Inflammatory macrophage treated with lipopolysaccharide for 1 hour (primary cell): ENCODE results near the gene MDN1.
A peak's percentile ranks its signal among the peaks of the same experiment; 100 is the strongest.
"Not testable (repeated sequence)": the region's sequence is repeated elsewhere in the genome, so short reads cannot be mapped to it uniquely, and the experiment has no call there.

Source experiments
- DNase-seq, 2 donors: peaks; one replicate each; pipeline ENCODE4 v3.0.0-alpha.2; 2020 to 2022

MDN1 gene

DNA sequence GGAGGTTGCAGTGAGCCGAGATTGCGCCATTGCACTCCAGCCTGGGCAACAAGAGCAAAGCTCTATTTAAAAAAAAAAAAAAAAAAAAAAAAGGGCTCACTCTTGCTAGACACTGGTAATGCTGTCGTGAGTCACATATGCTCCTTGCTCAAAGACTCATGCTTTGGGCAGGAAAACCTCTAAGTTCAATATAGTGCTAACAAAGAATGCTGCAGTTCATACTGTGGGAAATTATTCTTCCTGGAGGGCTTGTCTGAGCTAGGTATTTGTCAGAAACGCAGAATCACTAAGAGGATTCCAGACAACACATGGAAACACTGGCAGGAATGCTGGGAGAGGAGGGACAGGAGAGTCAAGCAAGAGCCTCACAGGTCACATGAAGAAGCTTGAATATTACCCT, 178.8 kb downstream of the MDN1 start:
- no peak for DNase-seq

DNA sequence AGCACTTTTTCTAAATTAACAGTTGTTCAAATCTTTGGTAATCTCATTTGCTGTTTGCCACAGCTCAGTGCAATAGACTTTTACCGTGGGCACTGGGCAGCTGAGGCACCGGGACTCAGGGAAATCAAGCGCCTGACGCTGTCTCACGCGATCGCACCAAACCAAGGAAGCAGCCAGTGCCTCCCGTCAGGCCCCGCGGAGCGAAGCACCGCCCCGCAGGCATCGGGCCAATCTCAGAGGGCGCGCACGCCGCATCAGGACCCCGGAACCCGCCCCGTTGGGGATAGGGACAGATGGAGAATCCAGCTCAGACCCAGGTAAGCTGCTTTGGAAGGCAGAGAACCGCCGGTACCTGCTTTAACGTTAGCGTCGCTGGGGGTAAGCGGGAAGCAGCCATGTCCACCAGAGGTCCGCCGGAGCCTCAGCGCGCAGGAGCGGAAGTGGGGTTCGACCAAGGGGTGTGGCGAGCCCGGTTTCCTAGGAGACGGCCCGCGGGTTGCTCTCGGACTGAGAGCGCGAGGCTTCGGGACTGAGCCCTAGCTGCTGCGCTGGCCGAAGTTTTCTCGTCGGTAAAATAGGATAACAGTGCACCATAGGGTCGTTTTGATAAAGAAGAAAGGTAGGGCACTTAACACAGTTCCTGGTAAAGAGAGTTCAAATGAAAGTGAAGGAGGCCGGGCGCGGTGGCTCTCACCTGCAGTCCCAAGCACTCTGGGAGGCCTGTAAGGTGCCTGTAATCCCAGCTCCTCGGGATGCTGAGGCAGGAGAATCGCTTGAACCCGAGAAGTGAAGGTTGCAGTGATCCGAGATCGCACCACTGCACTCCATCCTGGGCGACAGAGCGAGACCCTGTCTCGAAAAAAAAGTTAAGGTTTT, 181.0 kb downstream of the MDN1 start, which contains the start of gene LYRM2:
LYRM2 (minus strand) TSS at position 428 of the 876 bp plus-strand sequence; CDS start at position 397, 31 bp downstream.
- peak; percentile 89 to 90 for DNase-seq

DNA sequence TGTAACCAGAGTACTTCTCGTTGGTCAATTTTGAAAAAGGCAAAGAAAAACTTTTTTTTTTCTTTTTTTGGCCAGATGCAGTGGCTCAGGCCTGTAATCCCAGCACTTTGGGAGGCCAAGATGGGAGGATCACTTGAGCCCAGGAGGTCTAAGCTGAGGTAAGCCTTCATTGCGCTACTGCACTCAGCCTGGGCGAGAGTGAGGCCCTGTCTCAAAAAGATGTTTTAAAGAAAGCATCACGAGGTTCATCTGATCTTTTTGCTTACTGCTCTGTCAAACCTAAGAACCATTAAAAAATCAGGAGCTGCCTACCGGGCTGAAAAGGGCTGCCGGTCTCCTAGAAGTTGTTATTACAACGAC, 181.7 kb downstream of the MDN1 start:
- no peak for DNase-seq

DNA sequence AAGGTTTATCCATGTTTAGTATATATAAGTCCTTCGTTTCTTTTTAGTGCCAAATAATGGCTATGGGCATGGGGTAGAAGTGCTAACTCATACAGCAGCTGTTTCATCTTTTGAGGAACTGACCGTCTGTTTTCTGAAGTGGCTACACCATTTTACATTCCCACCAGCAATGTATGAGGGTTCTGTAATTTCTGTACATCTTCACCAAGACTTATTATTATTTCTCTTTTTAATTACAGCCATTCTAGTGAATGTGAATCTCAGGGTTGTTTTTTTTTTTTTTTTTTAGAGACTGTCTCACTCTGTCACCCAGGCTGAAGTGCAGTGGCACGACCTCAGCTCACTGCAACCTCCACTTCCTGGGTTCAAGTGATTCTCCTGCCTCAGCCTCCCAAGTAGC, 183.2 kb downstream of the MDN1 start:
- DNase-seq, result not testable (repeated sequence)

DNA sequence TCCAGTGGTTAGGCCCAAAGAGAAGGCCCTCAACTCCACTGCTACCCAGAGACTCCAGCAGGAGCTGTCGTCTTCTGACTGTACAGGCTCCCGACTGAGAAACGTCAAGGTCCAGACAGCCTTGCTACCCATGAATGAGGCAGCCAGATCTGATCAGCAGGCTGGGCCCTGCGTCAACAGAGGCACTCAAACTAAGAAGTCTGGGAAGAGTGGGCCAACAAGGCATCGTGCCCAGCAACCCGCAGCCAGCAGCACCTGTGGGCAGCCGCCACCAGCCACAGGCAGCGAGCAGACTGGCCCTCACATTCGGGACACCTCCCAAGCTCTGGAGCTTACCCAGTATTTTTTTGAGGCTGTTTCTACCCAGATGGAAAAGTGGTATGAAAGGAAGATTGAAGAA, 189.1 kb downstream of the MDN1 start:
- no peak for DNase-seq

DNA sequence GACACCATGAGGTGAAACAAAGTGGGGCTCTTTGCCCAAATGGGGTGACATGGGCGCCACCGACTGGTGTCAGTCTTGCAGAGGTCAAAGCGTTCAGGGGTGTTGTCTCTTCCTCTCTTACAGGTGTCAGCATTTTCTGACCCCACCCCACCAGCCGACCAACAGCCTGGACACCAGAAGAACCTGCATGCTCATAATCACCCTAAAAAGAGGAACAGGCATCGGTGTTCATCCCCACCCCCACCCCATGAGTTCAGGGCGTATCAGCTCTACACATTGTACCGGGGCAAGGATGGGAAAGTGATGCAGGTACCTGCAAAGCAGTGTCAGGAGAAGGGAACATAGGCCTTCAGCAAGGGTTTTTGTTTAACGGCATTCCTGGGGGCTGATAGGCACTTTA, 195.8 kb downstream of the MDN1 start:
- DNase-seq, result no peak

DNA sequence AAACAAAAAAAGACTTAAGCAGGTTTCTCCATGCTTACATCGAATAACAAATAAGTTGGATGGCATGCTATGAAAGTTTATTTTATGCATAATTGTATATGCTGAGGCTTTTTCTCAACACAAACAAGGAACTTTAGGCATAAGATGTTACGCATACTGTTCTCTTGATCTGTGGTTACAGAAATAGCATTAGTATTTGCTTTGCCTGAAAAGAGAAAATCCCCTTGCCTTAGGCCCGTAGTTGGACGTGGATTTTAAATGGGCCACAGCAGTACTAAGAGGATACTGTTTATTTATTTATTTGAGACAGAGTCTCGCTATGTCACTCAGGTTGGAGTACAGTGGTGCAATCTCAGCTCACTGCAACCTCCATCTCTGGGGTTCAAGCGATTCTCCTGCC, 200.0 kb downstream of the MDN1 start:
- no peak for DNase-seq

DNA sequence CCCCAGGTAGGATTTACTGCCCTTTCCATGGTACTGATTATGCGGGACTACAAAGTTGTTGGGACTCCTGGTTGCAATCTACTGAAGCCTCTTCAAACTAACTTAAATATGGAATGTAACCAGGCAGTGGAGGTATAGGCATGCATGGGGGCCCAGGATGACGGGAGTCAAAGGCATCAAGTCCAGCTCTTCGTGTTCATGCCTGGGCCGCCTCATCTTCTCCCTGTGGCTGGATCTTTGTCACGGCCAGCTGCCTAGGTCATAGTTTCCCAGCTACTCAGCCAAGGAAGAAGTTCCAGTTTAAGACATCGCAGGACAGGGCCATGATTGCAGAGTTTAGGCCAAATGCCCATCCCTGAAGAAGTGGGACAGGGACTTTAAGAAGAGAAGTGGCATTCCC, 201.6 kb downstream of the MDN1 start:
- DNase-seq, result no peak

DNA sequence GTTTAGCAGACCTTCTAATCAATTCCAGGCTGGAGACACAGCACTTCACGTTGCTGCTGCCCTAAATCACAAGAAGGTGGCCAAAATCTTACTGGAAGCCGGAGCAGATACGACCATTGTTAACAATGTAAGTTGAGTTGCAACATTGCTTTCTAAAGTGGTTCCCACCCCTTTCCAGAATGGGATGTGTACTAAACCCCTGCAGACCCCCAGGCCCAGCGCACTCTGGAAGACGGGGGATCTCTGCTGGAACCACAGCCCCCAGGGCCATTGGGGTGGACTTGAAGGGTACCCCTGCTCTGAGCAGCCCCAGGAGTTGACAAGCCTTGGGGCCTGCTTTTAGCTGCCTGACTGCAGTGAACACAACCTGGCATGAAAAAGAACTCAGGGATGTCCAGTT, 203.1 kb downstream of the MDN1 start:
- DNase-seq, result no peak

DNA sequence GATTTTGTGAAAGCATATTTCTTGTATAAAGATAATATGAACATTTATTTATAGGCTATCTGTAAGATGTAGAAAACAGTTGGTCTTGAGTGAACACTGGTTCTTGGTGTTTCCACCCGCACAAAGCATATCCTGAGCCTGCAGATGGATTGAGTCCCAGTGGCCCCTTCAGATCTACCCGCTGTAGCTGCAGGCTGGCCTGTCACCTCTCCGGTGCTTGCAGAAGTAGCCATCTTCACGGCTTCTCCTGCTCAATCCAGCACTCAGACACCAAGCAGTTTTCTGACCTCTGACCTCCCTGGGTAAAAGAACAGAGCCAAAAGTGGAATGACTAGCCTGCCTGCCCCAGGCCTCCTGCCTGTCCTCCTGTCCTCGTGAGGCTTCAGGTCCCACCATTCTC, 203.7 kb downstream of the MDN1 start:
- DNase-seq, result no peak

DNA sequence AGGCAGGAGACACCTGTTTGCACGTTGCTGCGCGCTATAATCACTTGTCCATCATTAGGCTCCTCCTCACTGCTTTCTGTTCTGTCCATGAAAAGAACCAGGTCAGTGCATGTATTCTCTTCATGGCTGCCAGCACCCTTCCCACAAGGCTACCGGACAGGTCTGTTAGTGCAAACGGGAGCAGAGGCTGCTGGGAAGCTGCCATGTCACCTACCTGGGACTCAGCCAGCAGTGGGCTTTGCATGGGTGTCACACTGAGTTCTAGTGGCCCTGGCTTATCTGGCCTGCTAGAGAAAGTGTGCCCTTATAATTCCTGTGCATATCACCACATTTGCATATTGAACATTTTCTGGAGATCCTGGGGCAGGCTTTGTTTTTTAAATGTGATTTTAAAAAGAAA, 205.8 kb downstream of the MDN1 start:
- no peak for DNase-seq

DNA sequence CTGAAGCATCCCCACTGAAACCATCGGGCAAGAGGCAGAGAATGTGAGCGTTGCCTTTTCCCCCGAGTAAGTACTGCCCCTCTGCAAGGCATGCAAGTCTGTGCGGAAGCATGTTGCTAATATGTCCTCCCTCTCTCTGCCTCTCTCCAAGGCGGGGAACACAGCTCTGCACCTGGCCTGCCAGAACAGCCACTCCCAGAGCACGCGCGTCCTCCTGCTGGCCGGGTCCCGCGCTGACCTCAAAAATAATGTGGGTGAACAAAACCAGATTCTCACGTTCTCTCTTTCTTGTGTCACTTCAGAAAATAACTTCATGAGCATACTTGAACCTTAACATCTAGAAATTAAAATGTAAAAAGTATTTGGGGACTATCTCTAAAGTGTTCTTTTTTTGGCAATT, 207.5 kb downstream of the MDN1 start:
- no peak for DNase-seq

DNA sequence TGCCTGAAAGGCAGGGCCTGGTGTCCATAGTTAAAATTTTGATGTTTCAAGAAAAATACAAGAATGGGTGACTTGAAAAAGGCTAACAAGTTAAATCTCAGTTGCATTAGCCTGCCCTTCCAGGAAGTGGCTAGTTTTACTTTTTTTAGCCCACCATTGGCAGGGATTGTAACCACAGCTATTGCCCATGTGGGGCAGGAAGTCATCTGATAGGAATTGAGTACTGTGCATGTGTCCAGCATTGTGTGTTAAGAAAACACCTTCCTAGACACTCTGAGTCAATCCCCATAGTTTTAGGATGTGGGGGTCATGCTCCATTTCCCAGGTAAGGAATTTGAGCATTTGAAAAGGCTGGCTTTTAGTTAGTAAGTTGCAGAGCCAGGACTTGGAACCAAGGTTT, 207.9 kb downstream of the MDN1 start:
- no peak for DNase-seq

DNA sequence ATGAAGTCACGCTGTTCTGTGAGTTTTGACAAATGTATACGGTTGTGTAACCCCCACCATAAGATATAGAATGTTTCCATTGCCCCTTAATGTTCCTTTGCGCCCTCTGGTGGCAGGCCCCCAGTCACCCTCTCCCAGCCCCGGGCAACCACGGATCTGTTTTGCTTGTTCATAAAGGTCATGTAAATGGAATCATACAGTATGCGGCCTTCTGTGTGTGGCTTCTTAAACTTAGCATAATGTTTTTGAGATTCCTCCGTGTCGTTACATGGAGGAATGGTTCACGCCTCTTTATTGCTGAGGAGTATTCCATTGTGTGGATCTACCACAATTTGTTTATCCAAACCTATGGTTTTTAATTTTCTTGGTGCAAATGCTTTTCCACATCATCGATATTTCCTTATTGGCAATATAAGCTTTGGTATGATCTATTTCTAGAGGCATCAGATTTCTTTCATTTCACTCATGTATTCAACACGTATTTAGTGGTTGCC, 209.4 kb downstream of the MDN1 start:
- peak; percentile 48 to 84 for DNase-seq

DNA sequence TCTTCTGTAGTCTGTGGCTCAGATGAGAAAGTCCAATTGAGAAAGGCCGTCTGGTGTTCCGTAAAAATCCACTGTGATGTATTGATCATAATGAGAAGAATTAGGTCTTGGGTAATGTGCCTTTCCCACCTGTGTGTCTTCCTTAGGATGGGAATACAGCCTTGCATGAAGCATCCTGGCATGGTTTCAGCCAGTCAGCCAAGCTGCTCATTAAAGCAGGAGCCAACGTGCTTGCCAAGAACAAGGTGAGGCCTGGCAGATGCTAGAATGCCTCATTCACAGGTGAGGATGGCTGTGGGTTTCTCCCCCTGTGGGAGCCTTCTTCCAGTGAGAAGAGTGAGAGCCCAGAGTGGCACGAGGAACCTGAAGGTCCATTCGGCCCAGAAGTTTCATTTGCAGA, 213.7 kb downstream of the MDN1 start:
- DNase-seq, result no peak

DNA sequence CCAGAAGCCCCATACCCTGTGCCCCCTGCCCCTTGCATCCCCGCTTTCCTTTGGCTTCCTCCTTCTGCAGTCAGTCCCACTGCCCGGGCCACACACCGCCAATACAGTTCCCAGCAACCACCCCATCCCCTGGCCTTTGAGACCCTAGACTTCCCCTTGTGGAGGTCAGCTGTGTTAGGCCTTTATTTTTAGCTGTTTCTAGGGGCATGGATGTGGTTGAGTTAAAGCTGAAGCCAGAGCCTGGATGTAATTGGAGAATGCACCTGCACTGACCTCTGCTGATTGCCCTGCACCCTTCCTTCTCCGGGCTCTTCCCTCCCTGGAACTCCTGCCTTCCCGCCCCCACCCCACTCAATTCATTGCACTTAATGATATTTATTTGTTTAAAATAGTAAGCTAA, 214.9 kb downstream of the MDN1 start:
- no peak for DNase-seq

DNA sequence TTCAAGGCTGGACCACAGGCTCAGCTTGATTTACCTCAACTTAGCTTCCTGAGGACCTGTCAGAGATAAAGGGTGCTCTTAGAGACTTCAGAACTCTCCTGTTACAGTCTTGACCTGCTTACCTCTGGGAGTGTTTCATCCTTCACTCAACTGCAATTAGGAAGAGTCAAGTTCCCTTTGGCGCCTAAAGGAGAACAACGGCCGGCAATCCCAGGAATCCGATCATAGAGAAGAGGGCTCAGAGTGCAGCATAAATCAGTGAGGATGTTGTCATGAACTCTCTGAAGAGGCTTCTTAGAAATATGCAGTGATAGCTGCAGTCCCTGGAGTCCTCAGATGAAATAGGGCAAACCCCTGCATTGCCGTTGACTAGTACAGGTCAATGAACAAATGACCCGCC, 217.4 kb downstream of the MDN1 start:
- no peak for DNase-seq

DNA sequence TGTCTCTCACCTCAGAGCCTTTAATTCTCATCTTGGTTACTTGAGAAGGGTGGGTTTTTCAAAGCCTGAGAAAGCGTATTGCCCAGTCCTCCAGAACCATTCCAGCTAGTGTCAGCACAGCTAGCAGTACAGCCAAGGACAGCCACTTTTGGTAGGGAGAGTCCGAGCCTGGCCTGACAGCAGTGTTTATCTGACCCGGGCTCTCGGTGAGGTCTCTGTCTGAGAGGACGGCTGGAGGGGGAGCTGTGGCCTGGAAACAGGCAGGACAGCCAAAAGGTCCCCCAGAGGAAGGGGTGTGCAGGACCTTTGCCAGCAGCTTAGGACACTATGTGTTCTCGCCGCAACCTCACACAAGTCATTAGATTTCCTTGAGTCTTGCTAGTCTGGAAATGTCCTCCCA, 219.9 kb downstream of the MDN1 start:
- no peak for DNase-seq

DNA sequence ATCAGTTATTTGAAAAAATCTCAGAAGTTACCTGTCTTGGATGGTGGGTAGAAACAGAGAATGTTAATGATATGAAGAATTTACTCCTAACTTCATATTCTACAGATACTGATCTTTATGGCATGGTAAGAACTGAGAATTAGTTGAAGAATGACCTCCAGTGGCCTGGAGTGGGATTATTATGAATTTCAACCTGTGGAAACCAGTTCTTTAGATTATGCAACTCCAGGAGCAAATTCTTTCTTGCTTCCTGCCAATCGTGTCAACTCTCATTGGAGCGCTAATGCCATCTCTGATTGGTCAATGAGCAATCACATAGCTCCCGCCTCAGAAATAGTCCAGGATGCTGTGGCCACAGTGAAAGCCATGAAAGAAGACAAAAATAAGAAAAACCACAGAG, 221.6 kb downstream of the MDN1 start:
- DNase-seq, result peak; percentile 7 to 28

DNA sequence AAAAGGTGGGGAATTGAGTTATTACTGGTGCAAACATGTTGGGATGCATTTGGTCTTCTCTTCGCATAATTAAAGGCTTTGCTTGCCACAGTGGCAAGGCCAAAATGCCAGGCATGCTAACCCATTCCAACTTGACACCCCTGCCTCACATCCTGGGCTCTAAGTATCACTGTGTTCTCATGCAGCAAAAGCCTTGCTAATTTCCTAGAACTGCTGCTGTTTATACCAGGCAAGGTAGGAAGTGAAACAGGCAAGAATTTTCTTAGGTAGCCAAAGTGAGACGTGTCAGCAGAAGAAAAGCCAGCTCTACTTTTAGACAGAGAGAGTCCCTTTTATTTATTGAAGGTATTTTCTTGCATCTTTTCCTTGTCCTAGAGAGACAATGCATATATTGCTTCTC, 222.2 kb downstream of the MDN1 start:
- no peak for DNase-seq

DNA sequence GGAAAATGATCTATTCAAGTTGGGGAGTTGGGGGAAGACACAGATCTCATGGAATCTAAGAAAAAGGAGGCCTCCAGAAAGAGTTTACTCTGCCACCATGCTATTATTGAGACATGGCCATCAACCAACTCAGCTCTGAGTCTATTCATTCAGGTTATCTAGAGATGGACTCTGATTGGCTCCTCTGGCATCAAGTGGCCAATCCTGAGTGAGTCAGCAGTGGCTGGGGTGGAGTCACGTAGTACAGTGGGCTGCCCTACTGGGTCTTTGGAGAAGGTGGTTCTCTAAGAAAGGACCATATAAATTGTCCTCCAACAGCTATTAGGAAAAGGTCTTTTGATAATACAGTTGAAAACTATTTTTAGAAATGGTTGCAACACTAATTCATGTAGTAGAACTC, 223.1 kb downstream of the MDN1 start:
- DNase-seq, result no peak

DNA sequence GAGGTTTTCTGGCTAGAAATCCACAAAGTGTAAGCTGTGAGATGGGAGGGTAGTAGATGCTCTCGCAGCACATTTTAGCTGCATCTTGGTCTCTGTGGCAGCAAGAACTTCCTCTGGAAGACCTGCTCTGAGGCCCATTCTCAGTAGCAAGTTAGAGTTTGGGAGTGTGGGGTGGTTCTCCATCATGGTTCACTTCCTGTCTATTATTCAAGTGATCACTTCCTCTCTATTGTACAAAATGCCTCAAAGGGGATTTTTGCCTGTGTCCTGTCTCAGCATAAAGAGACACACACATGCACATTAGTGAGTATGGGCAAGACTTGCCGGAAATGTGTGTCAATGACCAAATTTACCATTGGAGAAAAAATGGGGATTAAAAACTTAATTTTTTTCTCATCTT, 223.5 kb downstream of the MDN1 start:
- DNase-seq, result peak; percentile 11 to 22
